HepG2 (cell line): ENCODE data around the gene SEC63. TPM values are rescaled to one million over a fixed set of nuclear protein-coding genes. Genes with fewer than 3 reads are reported as not detected.

Experiments
- ATAC-seq: fragments of 200-7000 bp; cut with Tn5 transposase; 3 replicates; pipeline ENCODE4 v1.9.1; 2020; ENCODE audit warnings: mild to moderate bottlenecking, moderate library complexity
- BruUV-seq: library from RNA; stranded (reverse); fragments of 400-500 nt; replicated peaks from 2 replicates; lab custom pipeline; 2021; lab: Mats Ljungman, UMichigan
- CTCF ChIA-PET: fragments of 300-600 bp; formaldehyde crosslinking; extraction: SDS; loops from one replicate; lab custom pipeline; 2021; ENCODE audit warnings: low total read pairs, inconsistent platforms, low intra/inter-chr PET ratio; lab: Yijun Ruan, JAX
- POLR2A ChIA-PET: fragments of 350-600 bp; sonication (Branson Sonifier 250); formaldehyde crosslinking; loops from one replicate; lab custom pipeline; 2020; ENCODE audit warnings: antibody characterized with exemption, inconsistent platforms; lab: Yijun Ruan, JAX
- DNase-seq: peaks from one replicate; pipeline ENCODE4 v3.0.0-alpha.2; 2015; ENCODE audit warnings: low spot score
- FAIRE-seq: peaks from 3 replicates; lab custom pipeline; 2011; peaks lifted over from hg19 to GRCh38; lab: Jason Lieb, UNC
- H2AFZ ChIP-seq: one replicate; pipeline ENCODE4 v1.6.1; 2011; ENCODE audit warnings: low read length, inconsistent platforms
- H3K27ac ChIP-seq: fragments of 300-600 bp; 3 replicates; pipeline ENCODE4 v1.8.0; 2011; ENCODE audit warnings: mixed run types, mild to moderate bottlenecking, mixed read lengths, low read length, inconsistent platforms; ENCODE audit not compliant: insufficient read depth; ENCODE audit errors: extremely low read length
- H3K27me3 ChIP-seq, 2 experiments: fragments of 200-600 bp in 1 of 2; 2 replicates in 1 of 2; 3 replicates in 1 of 2; pipeline versions ENCODE4 v1.6.0 to v1.8.0; 2011; ENCODE audit warnings: low read length in 2 of 2, mild to moderate bottlenecking in 2 of 2, moderate library complexity in 2 of 2, inconsistent platforms in 1 of 2; ENCODE audit not compliant: insufficient read depth in 2 of 2, control insufficient read depth in 1 of 2
- H3K36me3 ChIP-seq, 2 experiments: fragments of 200-600 bp in 1 of 2; replicated peaks in 1 of 2; 2 replicates in 1 of 2; 3 replicates in 1 of 2; pipeline versions ENCODE4 v1.5.1 to v1.8.0; 2011; ENCODE audit warnings: low read length in 2 of 2, inconsistent platforms in 1 of 2; ENCODE audit not compliant: insufficient read depth in 2 of 2, control insufficient read depth in 1 of 2
- H3K4me1 ChIP-seq: 2 replicates; pipeline ENCODE4 v1.5.1; 2012; ENCODE audit warnings: low read length, inconsistent platforms; ENCODE audit not compliant: insufficient read depth
- H3K4me2 ChIP-seq: 2 replicates; pipeline ENCODE4 v1.6.0; 2011; ENCODE audit warnings: low read depth, low read length, inconsistent platforms
- H3K4me3 ChIP-seq, 3 experiments: fragments of 200-600 bp in 1 of 3; sonication (generic), shearing (Covaris generic) in 1 of 3; replicated peaks in 1 of 3; 2 replicates each; pipeline ENCODE4 v1.5.1; 2011 to 2016; ENCODE audit warnings: low read length in 3 of 3, inconsistent platforms in 2 of 3, low read depth in 2 of 3, mild to moderate bottlenecking in 2 of 3, control low read depth in 1 of 3, mixed read lengths in 1 of 3; ENCODE audit not compliant: insufficient read depth in 1 of 3
- H3K79me2 ChIP-seq: one replicate; pipeline ENCODE4 v1.6.1; 2011; ENCODE audit warnings: low read length, inconsistent platforms; ENCODE audit not compliant: insufficient read depth
- H3K9ac ChIP-seq: 2 replicates; pipeline ENCODE4 v1.6.0; 2011; ENCODE audit warnings: mild to moderate bottlenecking, low read depth, low read length, inconsistent platforms; ENCODE audit not compliant: insufficient read depth
- H3K9me3 ChIP-seq: 2 replicates; pipeline ENCODE4 v1.5.1; 2012; ENCODE audit warnings: mild to moderate bottlenecking, low read length
- H4K20me1 ChIP-seq: 2 replicates; pipeline ENCODE4 v1.6.0; 2011; ENCODE audit warnings: inconsistent platforms, mild to moderate bottlenecking, low read length, moderate library complexity; ENCODE audit not compliant: insufficient read depth
- CBFB ChIP-seq: sonication (generic); formaldehyde crosslinking; IDR thresholded peaks from 2 replicates; pipeline ENCODE4 v1.4.0; 2020; ENCODE audit warnings: missing genetic modification reagents
- FOXP1 ChIP-seq, 2 experiments: fragments of 450-650 bp in 1 of 2; IDR thresholded peaks; 2 replicates each; pipeline ENCODE4 v1.6.1; 2017 to 2018; ENCODE audit warnings: antibody characterized with exemption in 1 of 2
- HNF4A ChIP-seq: sonication (generic); formaldehyde crosslinking; IDR thresholded peaks from 2 replicates; pipeline ENCODE4 v1.4.0; 2020; ENCODE audit warnings: missing genetic modification reagents
- MIER2 ChIP-seq: IDR thresholded peaks from 2 replicates; pipeline ENCODE4 v1.6.1; 2016; ENCODE audit warnings: missing biosample characterization, missing genetic modification reagents
- MTA1 ChIP-seq: sonication (generic); formaldehyde crosslinking; IDR thresholded peaks from 2 replicates; pipeline ENCODE4 v1.4.0; 2020; ENCODE audit warnings: missing genetic modification reagents, mild to moderate bottlenecking, borderline replicate concordance
- PAWR ChIP-seq: sonication (generic); formaldehyde crosslinking; IDR thresholded peaks from 2 replicates; pipeline ENCODE4 v1.4.0; 2020; ENCODE audit warnings: missing genetic modification reagents, mild to moderate bottlenecking, borderline replicate concordance
- SMC3 ChIP-seq: IDR thresholded peaks from 2 replicates; pipeline ENCODE4 v1.6.1; 2011; ENCODE audit warnings: low read length, improper control_type of control experiment
- TARDBP ChIP-seq: sonication (generic); formaldehyde crosslinking; IDR thresholded peaks from 2 replicates; pipeline ENCODE4 v1.8.0; 2022; ENCODE audit warnings: mild to moderate bottlenecking, missing genetic modification reagents
- TCF7L2 ChIP-seq: IDR thresholded peaks from 2 replicates; pipeline ENCODE4 v1.6.1; 2011; ENCODE audit warnings: mild to moderate bottlenecking, low read depth, low read length, moderate library complexity
- WIZ ChIP-seq: sonication (generic); formaldehyde crosslinking; IDR thresholded peaks from 2 replicates; pipeline ENCODE4 v1.5.1; 2020; ENCODE audit warnings: mild to moderate bottlenecking, missing genetic modification reagents
- ZNF232 ChIP-seq: sonication (generic); formaldehyde crosslinking; IDR thresholded peaks from 2 replicates; pipeline ENCODE4 v1.4.0; 2020; ENCODE audit warnings: missing genetic modification reagents, borderline replicate concordance
- ZNF562 ChIP-seq: sonication (generic); formaldehyde crosslinking; IDR thresholded peaks from 2 replicates; pipeline ENCODE4 v1.8.0; 2022; ENCODE audit warnings: missing genetic modification reagents, borderline replicate concordance
- ZNF674 ChIP-seq: sonication (generic); formaldehyde crosslinking; IDR thresholded peaks from 2 replicates; pipeline ENCODE4 v1.5.0; 2020; ENCODE audit warnings: low read depth, mild to moderate bottlenecking, missing genetic modification reagents
- ZNF713 ChIP-seq: sonication (generic); formaldehyde crosslinking; IDR thresholded peaks from 2 replicates; pipeline ENCODE4 v1.4.0; 2020; ENCODE audit warnings: mild to moderate bottlenecking, missing genetic modification reagents
- ZNF737 ChIP-seq: sonication (generic); formaldehyde crosslinking; IDR thresholded peaks from 2 replicates; pipeline ENCODE4 v1.5.0; 2020; ENCODE audit warnings: missing genetic modification reagents, mild to moderate bottlenecking, borderline replicate concordance
- ZNF800 ChIP-seq: sonication (generic); formaldehyde crosslinking; IDR thresholded peaks from 2 replicates; pipeline ENCODE4 v1.4.0; 2020; ENCODE audit warnings: missing genetic modification reagents
- ZSCAN29 ChIP-seq: sonication (generic); formaldehyde crosslinking; conservative IDR thresholded peaks from 2 replicates; pipeline ENCODE4 v1.4.0; 2020; ENCODE audit warnings: mild to moderate bottlenecking, missing genetic modification reagents
- in situ Hi-C: cut with HindIII; loops from 2 replicates; pipeline ENCODE4 v1.10.0; 2017; ENCODE audit warnings: low pct_unique_long_range_greater_than_20kb; ENCODE audit not compliant: extremely low pct_ligation_motif_present
- intact Hi-C: fragments of 100-400 bp; cut with micrococcal nuclease; formaldehyde crosslinking; loops from one replicate; pipeline ENCODE4 v1.10.0; 2022; ENCODE audit not compliant: unreplicated experiment
- polyA plus RNA-seq, 8 experiments: library from polyadenylated mRNA; depleted of rRNA in 3 of 8; stranded (reverse) in 7 of 8; unstranded in 1 of 8; fragments of >200 nt; fragmentation: Illumina TruSeq in 4 of 8; extraction: Trizol in 4 of 8; gene quantifications; 2 replicates each; pipeline versions ENCODE4 v1.2.1 to v1.2.3, GENCODE V29; 2011 to 2016; ENCODE audit warnings: low read depth in 4 of 8, missing spikeins in 1 of 8, mixed read lengths in 1 of 8; ENCODE audit not compliant: insufficient read depth in 1 of 8
- total RNA-seq, 5 experiments: library from RNA; depleted of rRNA; stranded (reverse); fragments of >200 nt; fragmentation: Illumina TruSeq; extraction: Trizol; gene quantifications; 2 replicates each; pipeline ENCODE4 v1.2.3, GENCODE V29; 2016; ENCODE audit warnings: low read depth in 1 of 5
- TF ChIP-seq, protein P1 (sequence below): sonication (generic); formaldehyde crosslinking; IDR thresholded peaks from 2 replicates; pipeline ENCODE4 v1.8.1; 2022; ENCODE audit warnings: mild to moderate bottlenecking, missing genetic modification reagents
- TF ChIP-seq, protein P2 (sequence below): sonication (generic); formaldehyde crosslinking; IDR thresholded peaks from 2 replicates; pipeline ENCODE4 v1.4.0; 2020; ENCODE audit warnings: mild to moderate bottlenecking, missing genetic modification reagents

The SEC63 gene
- total and polyA plus RNA-seq, 2 of the 13 experiments (the other 11 are each of a cell fraction or from before 2014, with no cell fraction given), result 20.2 to 45.9 TPM

DNA sequence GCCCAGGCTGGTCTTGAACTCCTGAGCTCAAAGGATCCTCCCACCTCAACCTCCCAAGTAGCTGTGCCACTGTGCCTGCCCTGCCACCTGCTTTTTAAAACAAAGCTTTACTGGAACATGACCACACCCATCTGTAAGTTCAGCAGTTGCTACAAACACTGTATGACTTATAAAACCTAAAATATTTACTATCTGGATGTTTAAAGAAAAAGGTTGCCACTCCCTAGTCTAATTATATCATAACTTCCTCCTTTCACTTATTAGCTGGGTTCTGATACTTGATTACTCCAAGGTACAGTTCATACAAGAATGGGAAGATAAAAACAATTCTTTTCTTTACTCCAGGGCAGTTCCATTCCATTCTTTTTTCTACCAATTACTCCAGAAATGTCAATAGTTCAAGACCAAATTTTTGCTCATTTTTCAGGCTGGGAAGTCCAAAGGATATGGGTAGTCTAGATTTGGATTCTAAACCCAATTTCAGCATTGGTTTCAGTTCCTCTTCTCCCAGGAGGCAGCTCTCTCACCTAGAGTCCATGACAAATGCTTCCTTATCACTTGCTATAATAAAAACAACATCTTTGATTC, 63.1 kb downstream of the SEC63 start:
- BruUV-seq, result no TSS peak
- peaks cover 14 to 56% of the 10 kb centered on the region in 2 experiments for H3K36me3 ChIP-seq
- no peak overlapping the region for H3K4me2 ChIP-seq
- H3K27ac ChIP-seq, result no peak overlapping the region
- no peak overlapping the region for H3K4me3 ChIP-seq
- H3K9ac ChIP-seq, result no peak overlapping the region
- no peaks in the 10 kb centered on the region for H3K9me3 ChIP-seq
- no peak for TF ChIP-seq MIER2
- TF ChIP-seq SMC3, result no peak
- no peak for TF ChIP-seq ZSCAN29 (CRISPR knock-in tag)
- TF ChIP-seq WIZ (CRISPR knock-in tag), result no peak
- TF ChIP-seq TCF7L2, result no peak
- no peak for TF ChIP-seq ZNF232 (CRISPR knock-in tag)
- no peak for TF ChIP-seq ZNF737 (CRISPR knock-in tag)
- TF ChIP-seq, protein P1, sequence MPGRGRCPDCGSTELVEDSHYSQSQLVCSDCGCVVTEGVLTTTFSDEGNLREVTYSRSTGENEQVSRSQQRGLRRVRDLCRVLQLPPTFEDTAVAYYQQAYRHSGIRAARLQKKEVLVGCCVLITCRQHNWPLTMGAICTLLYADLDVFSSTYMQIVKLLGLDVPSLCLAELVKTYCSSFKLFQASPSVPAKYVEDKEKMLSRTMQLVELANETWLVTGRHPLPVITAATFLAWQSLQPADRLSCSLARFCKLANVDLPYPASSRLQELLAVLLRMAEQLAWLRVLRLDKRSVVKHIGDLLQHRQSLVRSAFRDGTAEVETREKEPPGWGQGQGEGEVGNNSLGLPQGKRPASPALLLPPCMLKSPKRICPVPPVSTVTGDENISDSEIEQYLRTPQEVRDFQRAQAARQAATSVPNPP (CRISPR knock-in tag), result no peak
- no peak for TF ChIP-seq ZNF674 (CRISPR knock-in tag)
- TF ChIP-seq ZNF562 (CRISPR knock-in tag), result no peak
- TF ChIP-seq, protein P2, sequence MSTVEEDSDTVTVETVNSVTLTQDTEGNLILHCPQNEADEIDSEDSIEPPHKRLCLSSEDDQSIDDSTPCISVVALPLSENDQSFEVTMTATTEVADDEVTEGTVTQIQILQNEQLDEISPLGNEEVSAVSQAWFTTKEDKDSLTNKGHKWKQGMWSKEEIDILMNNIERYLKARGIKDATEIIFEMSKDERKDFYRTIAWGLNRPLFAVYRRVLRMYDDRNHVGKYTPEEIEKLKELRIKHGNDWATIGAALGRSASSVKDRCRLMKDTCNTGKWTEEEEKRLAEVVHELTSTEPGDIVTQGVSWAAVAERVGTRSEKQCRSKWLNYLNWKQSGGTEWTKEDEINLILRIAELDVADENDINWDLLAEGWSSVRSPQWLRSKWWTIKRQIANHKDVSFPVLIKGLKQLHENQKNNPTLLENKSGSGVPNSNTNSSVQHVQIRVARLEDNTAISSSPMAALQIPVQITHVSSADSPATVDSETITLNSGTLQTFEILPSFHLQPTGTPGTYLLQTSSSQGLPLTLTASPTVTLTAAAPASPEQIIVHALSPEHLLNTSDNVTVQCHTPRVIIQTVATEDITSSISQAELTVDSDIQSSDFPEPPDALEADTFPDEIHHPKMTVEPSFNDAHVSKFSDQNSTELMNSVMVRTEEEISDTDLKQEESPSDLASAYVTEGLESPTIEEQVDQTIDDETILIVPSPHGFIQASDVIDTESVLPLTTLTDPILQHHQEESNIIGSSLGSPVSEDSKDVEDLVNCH (CRISPR knock-in tag), result no peak
- TF ChIP-seq CBFB, result no peak
- TF ChIP-seq PAWR, result no peak
- TF ChIP-seq FOXP1 (IDR thresholded peaks at IDR 0.05), result no peak
- no peak for TF ChIP-seq FOXP1 (CRISPR knock-in tag; IDR thresholded peaks at IDR 0.05)
- TF ChIP-seq MTA1, result no peak
- TF ChIP-seq TARDBP (CRISPR knock-in tag), result no peak
- no peak for TF ChIP-seq ZNF713
- TF ChIP-seq HNF4A (CRISPR knock-in tag), result no peak
- TF ChIP-seq ZNF800, result no peak
- POLR2A ChIA-PET, result no interaction called here
- no peak for DNase-seq
- intact Hi-C loops (no loop called here), in situ Hi-C loops (no loop called here)
- no peak for FAIRE-seq
- H3K79me2 ChIP-seq, result no peaks in the 10 kb centered on the region
- H4K20me1 ChIP-seq, result no peaks in the 10 kb centered on the region
- no peak for ATAC-seq
- no peaks in the 10 kb centered on the region for H3K4me1 ChIP-seq
- no peak overlapping the region for H2AFZ ChIP-seq
- CTCF ChIA-PET, result no interaction called here
- no peaks in the 10 kb centered on the region for H3K27me3 ChIP-seq
